ENCODE data around the gene SNCAIP.

The SNCAIP gene

DNA sequence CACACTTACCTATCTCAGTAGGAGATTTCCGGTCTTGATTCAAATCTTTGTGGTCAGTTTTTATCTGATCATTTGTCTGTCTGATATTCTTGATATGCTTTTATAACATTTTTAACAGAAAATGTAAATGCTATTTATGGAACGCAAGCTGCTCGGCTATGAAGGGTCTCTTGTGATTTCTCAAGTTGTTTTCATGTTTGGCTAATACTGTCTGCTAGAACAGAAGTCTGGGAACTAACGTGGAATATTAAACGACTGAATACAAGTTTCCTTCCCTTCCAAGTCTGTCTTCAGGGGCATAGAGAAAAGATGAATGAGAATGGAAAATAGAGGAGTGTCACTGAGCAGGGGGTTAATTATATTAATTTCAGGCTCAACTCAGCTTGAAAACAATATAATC is 27.6 kb downstream of the SNCAIP start:
- TF ChIP-seq, protein P1, sequence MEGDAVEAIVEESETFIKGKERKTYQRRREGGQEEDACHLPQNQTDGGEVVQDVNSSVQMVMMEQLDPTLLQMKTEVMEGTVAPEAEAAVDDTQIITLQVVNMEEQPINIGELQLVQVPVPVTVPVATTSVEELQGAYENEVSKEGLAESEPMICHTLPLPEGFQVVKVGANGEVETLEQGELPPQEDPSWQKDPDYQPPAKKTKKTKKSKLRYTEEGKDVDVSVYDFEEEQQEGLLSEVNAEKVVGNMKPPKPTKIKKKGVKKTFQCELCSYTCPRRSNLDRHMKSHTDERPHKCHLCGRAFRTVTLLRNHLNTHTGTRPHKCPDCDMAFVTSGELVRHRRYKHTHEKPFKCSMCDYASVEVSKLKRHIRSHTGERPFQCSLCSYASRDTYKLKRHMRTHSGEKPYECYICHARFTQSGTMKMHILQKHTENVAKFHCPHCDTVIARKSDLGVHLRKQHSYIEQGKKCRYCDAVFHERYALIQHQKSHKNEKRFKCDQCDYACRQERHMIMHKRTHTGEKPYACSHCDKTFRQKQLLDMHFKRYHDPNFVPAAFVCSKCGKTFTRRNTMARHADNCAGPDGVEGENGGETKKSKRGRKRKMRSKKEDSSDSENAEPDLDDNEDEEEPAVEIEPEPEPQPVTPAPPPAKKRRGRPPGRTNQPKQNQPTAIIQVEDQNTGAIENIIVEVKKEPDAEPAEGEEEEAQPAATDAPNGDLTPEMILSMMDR (IDR thresholded peaks at IDR 0.05; ENCODE audit: low read depth, low read length, missing control alignments), result no peak
- no peak for DNase-seq (ENCODE audit: low read depth)
- H3K4me3 ChIP-seq (ENCODE audit: low read depth, low read length), result no peak overlapping the region

DNA sequence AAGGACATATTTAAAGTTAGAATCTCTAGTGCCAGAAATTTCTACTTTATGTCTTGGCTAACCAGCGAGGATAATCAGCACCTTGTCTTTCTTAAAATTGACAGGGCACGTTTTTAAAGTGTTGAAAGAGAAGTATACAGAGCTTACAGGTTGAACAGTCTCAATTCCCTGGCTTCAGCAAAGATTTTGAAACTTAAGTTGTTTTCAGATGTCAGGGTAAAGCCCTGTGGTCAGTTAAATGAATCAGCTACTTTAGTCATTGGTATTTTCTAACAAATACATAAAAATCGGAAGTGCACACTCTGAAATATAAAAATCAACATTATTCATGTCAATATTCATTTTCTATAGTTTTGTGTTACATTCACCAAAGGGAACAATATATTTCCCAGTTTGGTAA is 29.1 kb downstream of the SNCAIP start:
- no peak overlapping the region for H3K4me3 ChIP-seq (ENCODE audit: low read depth, low read length)
- TF ChIP-seq, protein P1 (IDR thresholded peaks at IDR 0.05; ENCODE audit: low read depth, low read length, missing control alignments), result no peak
- no peak for DNase-seq (ENCODE audit: low read depth)

DNA sequence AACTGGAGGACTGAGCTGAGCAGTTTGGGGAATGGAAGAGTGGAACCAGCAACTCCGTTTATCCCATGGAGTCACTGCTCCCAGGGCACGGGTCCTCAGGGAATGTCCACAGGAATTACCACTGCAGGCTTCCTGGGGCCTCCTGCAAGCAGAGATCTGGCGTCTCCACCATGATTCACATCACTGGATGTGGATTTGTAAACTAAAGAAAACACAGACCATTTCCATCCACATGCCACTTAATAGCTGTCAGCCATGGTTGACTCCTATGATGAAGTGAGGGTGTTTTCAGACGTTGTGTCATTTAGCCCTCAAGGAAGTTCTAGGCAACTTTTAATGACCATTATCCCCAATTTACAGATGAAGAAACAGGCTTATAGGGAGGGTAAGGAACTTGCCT is 30.2 kb downstream of the SNCAIP start:
- H3K4me3 ChIP-seq (ENCODE audit: low read depth, low read length), result no peak overlapping the region
- no peak for DNase-seq (ENCODE audit: low read depth)

DNA sequence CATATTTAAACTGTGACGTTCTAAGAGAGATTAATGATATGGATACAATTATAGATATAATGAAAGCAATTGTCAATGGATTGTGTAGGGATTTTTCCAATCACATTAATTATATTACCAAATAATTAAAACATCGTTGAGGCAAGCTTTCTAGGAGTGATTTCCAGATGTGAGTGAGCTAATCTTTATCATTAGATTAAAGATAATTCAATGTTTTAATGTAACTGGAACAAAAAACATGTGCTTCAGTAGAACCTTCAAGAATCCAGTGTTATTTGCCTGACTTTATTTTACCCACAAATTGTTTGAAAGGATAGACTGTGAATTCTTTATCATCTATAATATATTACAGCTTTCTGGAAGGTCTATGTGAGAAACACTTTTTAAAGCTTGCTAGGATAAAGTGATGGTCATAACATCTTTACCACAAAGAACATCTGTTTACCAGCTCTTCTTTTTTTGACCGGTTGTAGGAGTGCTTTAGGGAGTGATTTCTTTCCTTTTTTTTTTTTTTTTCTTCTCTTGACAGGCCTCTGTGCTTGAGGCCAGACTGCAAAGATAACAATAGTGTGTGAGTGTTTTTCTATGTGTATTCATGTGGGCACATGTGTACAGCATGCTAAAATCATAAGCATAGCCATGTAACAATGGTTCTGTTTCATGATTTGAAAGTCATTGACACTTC is 35.0 kb downstream of the SNCAIP start:
- DNase-seq (ENCODE audit: low read depth), result no peak
- no peak overlapping the region for H3K4me3 ChIP-seq (ENCODE audit: low read depth, low read length)
- TF ChIP-seq, protein P1 (IDR thresholded peaks at IDR 0.05; ENCODE audit: low read depth, low read length, missing control alignments), result no peak

More for the DNA sequence above, 30.2 kb downstream of the SNCAIP start:
- TF ChIP-seq, protein P1 (IDR thresholded peaks at IDR 0.05; ENCODE audit: low read depth, low read length, missing control alignments), result no peak

DNA sequence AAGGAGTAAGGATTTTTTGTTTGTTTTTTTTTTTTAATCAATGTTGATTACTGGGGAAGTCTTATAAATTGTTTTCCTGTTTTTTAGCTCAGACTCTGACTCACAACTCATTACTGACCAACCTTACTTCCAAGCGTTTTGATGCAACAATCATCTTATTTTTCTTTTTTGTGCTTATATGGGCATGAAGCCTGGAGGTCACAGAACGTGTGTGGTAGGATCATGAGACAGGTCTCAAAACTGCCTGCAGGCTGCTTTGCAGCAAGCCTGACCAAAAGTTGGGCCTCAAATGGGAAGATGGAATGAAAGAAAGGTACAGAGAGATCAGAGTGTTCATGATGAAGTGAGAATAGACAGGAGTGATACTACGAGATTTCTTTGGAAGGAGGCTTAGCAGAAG is 38.5 kb downstream of the SNCAIP start:
- no peak overlapping the region for H3K4me3 ChIP-seq (ENCODE audit: low read depth, low read length)
- TF ChIP-seq, protein P1 (IDR thresholded peaks at IDR 0.05; ENCODE audit: low read depth, low read length, missing control alignments), result no peak
- no peak for DNase-seq (ENCODE audit: low read depth)

DNA sequence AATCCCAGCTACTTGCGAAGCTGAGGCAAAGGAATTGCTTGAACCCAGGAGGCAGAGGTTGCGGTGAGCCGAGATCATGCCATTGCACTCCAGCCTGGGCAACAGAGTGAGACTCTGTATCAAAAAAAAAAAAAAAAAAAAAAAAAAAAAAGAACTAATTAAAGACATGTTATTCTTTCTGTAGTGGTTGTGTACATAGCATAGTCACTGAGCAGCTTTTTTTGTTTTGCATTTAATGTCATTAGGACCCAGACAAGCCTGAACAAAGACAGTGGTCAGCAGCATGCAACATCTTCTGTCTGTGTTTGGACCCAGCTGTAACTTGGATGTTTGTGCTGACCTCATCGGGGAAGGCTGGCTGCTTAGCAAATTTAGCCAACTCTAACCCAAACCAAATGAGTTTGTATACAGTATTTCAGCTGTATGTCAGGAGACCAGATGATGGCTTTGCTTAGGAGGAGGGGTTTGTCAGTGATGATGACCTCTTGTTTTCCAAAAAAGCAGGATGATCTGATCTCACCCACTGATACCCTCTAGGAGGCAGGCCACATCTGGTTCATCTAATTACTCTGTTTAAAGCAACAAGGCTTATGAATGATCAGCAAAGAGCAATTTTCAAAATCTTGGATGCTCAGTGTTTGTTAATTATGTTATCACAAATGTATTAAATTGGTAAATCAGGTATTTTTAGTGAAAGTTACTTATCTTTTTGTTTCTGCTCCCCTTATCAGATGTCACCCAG is 39.5 kb downstream of the SNCAIP start:
- no peak overlapping the region for H3K4me3 ChIP-seq (ENCODE audit: low read depth, low read length)
- TF ChIP-seq, protein P1 (IDR thresholded peaks at IDR 0.05; ENCODE audit: low read depth, low read length, missing control alignments), result no peak
- DNase-seq (ENCODE audit: low read depth), result no peak
